ENCODE measurements around the gene SLC6A18. TPM values are rescaled to one million over a fixed set of nuclear protein-coding genes. Genes with fewer than 3 reads are reported as not detected.

The SLC6A18 gene
- total RNA-seq, 2 donors from 2014 or later: not detected

GRCh38 chr5:1245905-1246576, 20.9 kb downstream of the SLC6A18 start:
- intact Hi-C loops (cut with DNase I): no loop called here
- peaks cover 0 to 19% of the 10 kb centered on the region in 2 donors for H3K27me3 ChIP-seq
- ATAC-seq (no peak), DNase-seq (no peak)
- no peaks in the 10 kb centered on the region for H3K36me3 ChIP-seq (replicated peaks in 1 of 2; ENCODE audit: insufficient read depth in 1 of 2, low read depth in 2 of 2)
- no peaks in the 10 kb centered on the region for H3K9me3 ChIP-seq
- WGBS, 2 donors: 26 to 48% methylated on average over 5 to 57 of the region's 58 CpGs
- H3K27ac ChIP-seq: no peak overlapping the region
- no peak for TF ChIP-seq POLR2A (IDR thresholded peaks at IDR 0.05)
- TF ChIP-seq CTCF (IDR thresholded peaks at IDR 0.05): no peak
- no peak overlapping the region for H3K4me3 ChIP-seq
- H3K4me1 ChIP-seq: peaks cover 9% of the 10 kb centered on the region

- intact Hi-C loops (cut with DNase I): no loop called here
- no peak overlapping the region for H3K4me3 ChIP-seq
- peaks cover 0 to 19% of the 10 kb centered on the region in 2 donors for H3K27me3 ChIP-seq
- H3K27ac ChIP-seq: no peak overlapping the region
- no peaks in the 10 kb centered on the region for H3K36me3 ChIP-seq (replicated peaks in 1 of 2; ENCODE audit: insufficient read depth in 1 of 2, low read depth in 2 of 2)
- peaks cover 9% of the 10 kb centered on the region for H3K4me1 ChIP-seq
- no peak for TF ChIP-seq POLR2A (IDR thresholded peaks at IDR 0.05)
- no peak for TF ChIP-seq CTCF (IDR thresholded peaks at IDR 0.05)
- 8 to 15% methylated on average over 23 to 43 of the region's 43 CpGs for WGBS, 2 donors
- H3K9me3 ChIP-seq: no peaks in the 10 kb centered on the region
- DNase-seq (peak; percentile 57 to 71 (median 64)), ATAC-seq (peak; percentile 65)
Observed at GRCh38 chr5:1246711-1247431, 21.7 kb downstream of the SLC6A18 start.

GRCh38 chr5:1247811-1248210, 22.6 kb downstream of the SLC6A18 start:
- no peaks in the 10 kb centered on the region for H3K9me3 ChIP-seq
- ATAC-seq (no peak), DNase-seq (no peak)
- no peak for TF ChIP-seq CTCF (IDR thresholded peaks at IDR 0.05)
- no peak for TF ChIP-seq POLR2A (IDR thresholded peaks at IDR 0.05)
- no peak overlapping the region for H3K4me3 ChIP-seq
- H3K4me1 ChIP-seq: peaks cover 9% of the 10 kb centered on the region
- H3K36me3 ChIP-seq (replicated peaks in 1 of 2; ENCODE audit: insufficient read depth in 1 of 2, low read depth in 2 of 2): no peaks in the 10 kb centered on the region
- H3K27ac ChIP-seq: no peak overlapping the region
- peaks cover 0 to 19% of the 10 kb centered on the region in 2 donors for H3K27me3 ChIP-seq
- WGBS, 2 donors: 69 to 74% methylated on average over 6 of the region's 6 CpGs
- intact Hi-C loops (cut with DNase I): no loop called here

GRCh38 chr5:1249366-1250280, 24.4 kb downstream of the SLC6A18 start:
- H3K27me3 ChIP-seq: peaks cover 0 to 19% of the 10 kb centered on the region in 2 donors
- H3K4me3 ChIP-seq: no peak overlapping the region
- no peak overlapping the region for H3K27ac ChIP-seq
- no peak for TF ChIP-seq CTCF (IDR thresholded peaks at IDR 0.05)
- no peak for TF ChIP-seq POLR2A (IDR thresholded peaks at IDR 0.05)
- H3K9me3 ChIP-seq: no peaks in the 10 kb centered on the region
- H3K4me1 ChIP-seq: peaks cover 9% of the 10 kb centered on the region
- WGBS, 2 donors: 52 to 69% methylated on average over 8 to 27 of the region's 29 CpGs
- intact Hi-C loops (cut with DNase I): no loop called here
- no peak for DNase-seq
- ATAC-seq: no peak
- H3K36me3 ChIP-seq (replicated peaks in 1 of 2; ENCODE audit: insufficient read depth in 1 of 2, low read depth in 2 of 2): no peaks in the 10 kb centered on the region
